Hepatocyte (in vitro differentiated cells): ENCODE results near the gene LDHB. TPM values are rescaled to one million over a fixed set of nuclear protein-coding genes. Genes with fewer than 3 reads are reported as not detected.
"Not testable (repeated sequence)": the region's sequence is repeated elsewhere in the genome, so short reads cannot be mapped to it uniquely, and the experiment has no call there.

ENCODE experiments used
- DNase-seq: peaks from one replicate; pipeline ENCODE4 v3.0.0-alpha.2; 2016; ENCODE audit warnings: low spot score
- H2AFZ ChIP-seq: fragments of 200-600 bp; sonication (generic); 2 replicates; pipeline ENCODE4 v1.6.0; 2016; ENCODE audit warnings: antibody characterized with exemption, mild to moderate bottlenecking
- H3K27ac ChIP-seq: fragments of 200-600 bp; sonication (generic); 2 replicates; pipeline ENCODE4 v1.5.1; 2016; ENCODE audit warnings: mild to moderate bottlenecking
- H3K27me3 ChIP-seq: fragments of 200-600 bp; sonication (generic); 2 replicates; pipeline ENCODE4 v1.6.1; 2016
- H3K36me3 ChIP-seq: fragments of 200-600 bp; sonication (generic); replicated peaks from 2 replicates; pipeline ENCODE4 v1.5.1; 2016; ENCODE audit warnings: low read depth; ENCODE audit not compliant: insufficient read depth
- H3K4me1 ChIP-seq: fragments of 200-600 bp; sonication (generic); 2 replicates; pipeline ENCODE4 v1.5.1; 2016; ENCODE audit warnings: mild to moderate bottlenecking, moderate library complexity; ENCODE audit not compliant: insufficient read depth
- H3K4me2 ChIP-seq: fragments of 200-600 bp; sonication (generic); 2 replicates; pipeline ENCODE4 v1.6.0; 2016
- H3K4me3 ChIP-seq: fragments of 200-600 bp; sonication (generic); 2 replicates; pipeline ENCODE4 v1.5.1; 2016; ENCODE audit warnings: mild to moderate bottlenecking
- H3K79me2 ChIP-seq: fragments of 200-600 bp; sonication (generic); 2 replicates; pipeline ENCODE4 v1.6.0; 2017; ENCODE audit warnings: mild to moderate bottlenecking
- H3K9me2 ChIP-seq: fragments of 200-600 bp; sonication (generic); replicated peaks from 2 replicates; pipeline ENCODE4 v1.6.0; 2017; ENCODE audit warnings: mild to moderate bottlenecking; ENCODE audit not compliant: insufficient read depth
- H3K9me3 ChIP-seq: fragments of 200-600 bp; sonication (generic); 2 replicates; pipeline ENCODE4 v1.5.1; 2016; ENCODE audit warnings: low read depth, mild to moderate bottlenecking
- H4K20me1 ChIP-seq: fragments of 200-600 bp; sonication (generic); 2 replicates; pipeline ENCODE4 v1.6.0; 2016; ENCODE audit warnings: mild to moderate bottlenecking; ENCODE audit not compliant: insufficient read depth, poor library complexity, severe bottlenecking
- CTCF ChIP-seq: fragments of 200-600 bp; sonication (generic); IDR thresholded peaks from 2 replicates; pipeline ENCODE4 v1.5.1; 2016; ENCODE audit warnings: antibody characterized with exemption, mild to moderate bottlenecking; ENCODE audit not compliant: poor library complexity
- EZH2 ChIP-seq: fragments of 200-600 bp; sonication (generic); IDR thresholded peaks from 2 replicates; pipeline ENCODE4 v1.6.1; 2016; ENCODE audit warnings: antibody characterized with exemption, mild to moderate bottlenecking, borderline replicate concordance
- EZH2phosphoT487 ChIP-seq: fragments of 200-600 bp; sonication (generic); IDR thresholded peaks from one replicate; pipeline ENCODE4 v1.6.1; 2018; ENCODE audit warnings: antibody characterized with exemption, mild to moderate bottlenecking, low read depth, moderate library complexity; ENCODE audit not compliant: unreplicated experiment, severe bottlenecking
- WGBS: methylation state at CpG from one replicate; pipeline ENCODE4 v1.1.6; 2016; ENCODE audit warnings: low lambda C conversion rate; ENCODE audit errors: missing lambda C conversion rate; 5-methylcytosine and 5-hydroxymethylcytosine counted together
- polyA plus RNA-seq: library from polyadenylated mRNA; unstranded; fragments of >200 nt; fragmentation: Nextera tagmentation; extraction: Ambion mirVana; gene quantifications from 2 replicates; pipeline ENCODE4 v1.2.1, GENCODE V29; 2016
- total RNA-seq: library from RNA; depleted of rRNA; stranded (reverse); fragments of >200 nt; gene quantifications from 2 replicates; pipeline ENCODE4 v1.2.3, GENCODE V29; 2014

Gene LDHB
- total and polyA plus RNA-seq, 2 experiments from 2014 or later = 641 to 669 TPM

- no peaks in the 10 kb centered on the region for H4K20me1 ChIP-seq
- no peak overlapping the region for H3K27ac ChIP-seq
- no peaks in the 10 kb centered on the region for H3K4me1 ChIP-seq
- no peaks in the 10 kb centered on the region for H3K36me3 ChIP-seq
- H2AFZ ChIP-seq = no peak overlapping the region
- DNase-seq = no peak
- no peak overlapping the region for H3K4me3 ChIP-seq
- WGBS = 80% methylated on average over 4 of the region's 4 CpGs
- H3K27me3 ChIP-seq = no peaks in the 10 kb centered on the region
- no peaks in the 10 kb centered on the region for H3K9me2 ChIP-seq
- H3K9me3 ChIP-seq = no peaks in the 10 kb centered on the region
- H3K4me2 ChIP-seq = no peak overlapping the region
- H3K79me2 ChIP-seq = no peaks in the 10 kb centered on the region
- TF ChIP-seq EZH2phosphoT487 (no peak), EZH2 (no peak), CTCF (no peak)
Observed at GRCh38 chr12:21598651-21599050, 59.0 kb downstream of the LDHB start.

- not testable (repeated sequence) for H3K27ac ChIP-seq, H2AFZ ChIP-seq, H4K20me1 ChIP-seq, H3K79me2 ChIP-seq, H3K36me3 ChIP-seq, H3K27me3 ChIP-seq, DNase-seq, H3K4me2 ChIP-seq, H3K9me2 ChIP-seq, H3K9me3 ChIP-seq, H3K4me1 ChIP-seq, H3K4me3 ChIP-seq
Observed at GRCh38 chr12:21595356-21595755, 62.3 kb downstream of the LDHB start.

- H3K36me3 ChIP-seq = no peaks in the 10 kb centered on the region
- 79% methylated on average over 3 of the region's 3 CpGs for WGBS
- no peaks in the 10 kb centered on the region for H3K9me3 ChIP-seq
- no peak overlapping the region for H3K4me2 ChIP-seq
- H3K27ac ChIP-seq = no peak overlapping the region
- no peaks in the 10 kb centered on the region for H4K20me1 ChIP-seq
- no peak for DNase-seq
- TF ChIP-seq CTCF = no peak
- TF ChIP-seq EZH2phosphoT487 = no peak
- no peak for TF ChIP-seq EZH2
- no peaks in the 10 kb centered on the region for H3K4me1 ChIP-seq
- no peaks in the 10 kb centered on the region for H3K9me2 ChIP-seq
- H3K4me3 ChIP-seq = no peak overlapping the region
- no peaks in the 10 kb centered on the region for H3K27me3 ChIP-seq
- no peaks in the 10 kb centered on the region for H3K79me2 ChIP-seq
- H2AFZ ChIP-seq = no peak overlapping the region
Observed at GRCh38 chr12:21585485-21585884, 72.2 kb downstream of the LDHB start.

Other genes with a start within 250 kb of the LDHB start
- gene PYROXD1, start 220.2 kb downstream of the LDHB start, total RNA-seq = 9.6 and 15.0 TPM in 2 replicates
- gene PYROXD1, start 220.2 kb downstream of the LDHB start, polyA plus RNA-seq = 10.2 and 12.2 TPM in 2 replicates
- gene RECQL, start 156.2 kb downstream of the LDHB start, total RNA-seq = 40.6 and 43.7 TPM in 2 replicates
- 15.5 and 18.0 TPM in 2 replicates for gene RECQL, start 156.2 kb downstream of the LDHB start, polyA plus RNA-seq
- 55.0 and 60.8 TPM in 2 replicates for gene GOLT1B, start 156.1 kb downstream of the LDHB start, total RNA-seq
- 37.6 and 41.2 TPM in 2 replicates for gene GOLT1B, start 156.1 kb downstream of the LDHB start, polyA plus RNA-seq
- 0.63 and 1.3 TPM in 2 replicates for gene SPX, start 131.5 kb downstream of the LDHB start, total RNA-seq
- 0.39 and 0.97 TPM in 2 replicates for gene SPX, start 131.5 kb downstream of the LDHB start, polyA plus RNA-seq
- gene GYS2, start 53.0 kb downstream of the LDHB start, total RNA-seq = 0.27 and 0.88 TPM in 2 replicates
- 0.16 and 0.47 TPM in 2 replicates for gene GYS2, start 53.0 kb downstream of the LDHB start, polyA plus RNA-seq
- 37.3 and 48.3 TPM in 2 replicates for gene KCNJ8, start 116.9 kb upstream of the LDHB start, total RNA-seq
- 12.0 and 15.8 TPM in 2 replicates for gene KCNJ8, start 116.9 kb upstream of the LDHB start, polyA plus RNA-seq